BLaER1 treated with 17β-estradiol and CSF1 and Interleukin-3, amounts not matched to agents 10 nM and 100 nM (cell line): ENCODE results near the gene VEZF1.

Experiments used
- H3K27ac ChIP-seq, 11 experiments: shearing (Covaris generic); formaldehyde crosslinking; 2 replicates each; pipeline ENCODE4 v1.8.1; 2022
- H3K27me3 ChIP-seq, 11 experiments: shearing (Covaris generic); formaldehyde crosslinking; 2 replicates each; pipeline ENCODE4 v1.8.1; 2022
- H3K36me3 ChIP-seq, 11 experiments: shearing (Covaris generic); formaldehyde crosslinking; 2 replicates each; pipeline ENCODE4 v1.8.1; 2022
- H3K4me1 ChIP-seq, 10 experiments: shearing (Covaris generic); formaldehyde crosslinking; 2 replicates each; pipeline ENCODE4 v1.8.1; 2022
- H3K4me2 ChIP-seq, 11 experiments: shearing (Covaris generic); formaldehyde crosslinking; 2 replicates each; pipeline ENCODE4 v1.8.1; 2022
- H3K4me3 ChIP-seq, 10 experiments: shearing (Covaris generic); formaldehyde crosslinking; 2 replicates each; pipeline ENCODE4 v1.8.1; 2022
- H3K9ac ChIP-seq, 11 experiments: shearing (Covaris generic); formaldehyde crosslinking; 2 replicates each; pipeline ENCODE4 v1.8.1; 2022
- H3K9me3 ChIP-seq, 11 experiments: shearing (Covaris generic); formaldehyde crosslinking; replicated peaks in 1 of 11; 2 replicates each; pipeline ENCODE4 v1.8.1; 2022
- H4K20me1 ChIP-seq, 11 experiments: shearing (Covaris generic); formaldehyde crosslinking; 2 replicates each; pipeline ENCODE4 v1.8.1; 2022
- Cebpa-rat ChIP-seq, 11 experiments: shearing (Covaris generic); IDR thresholded peaks; 2 replicates each; pipeline ENCODE4 v1.8.1; 2022

The VEZF1 gene

DNA sequence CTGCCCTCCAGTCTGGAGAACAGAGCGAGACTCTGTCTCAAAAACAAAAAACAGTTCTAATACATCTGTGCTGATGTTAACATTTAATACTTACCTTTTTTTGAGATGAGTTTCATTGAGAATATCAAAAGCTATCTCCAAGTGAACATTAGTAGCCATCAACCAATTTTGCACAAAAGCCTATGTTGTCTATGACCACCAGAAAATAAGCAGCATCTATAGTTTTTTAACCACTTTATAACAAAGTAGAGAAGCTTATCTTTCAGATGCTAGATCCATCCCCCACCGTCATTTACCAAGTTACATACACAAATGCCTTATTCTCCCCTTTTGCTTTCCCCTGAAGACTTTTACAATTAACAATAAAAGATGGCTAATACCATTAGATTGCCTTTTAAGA is 14.9 kb upstream of the VEZF1 start:
- peaks cover 75 to 90% (median 86%) of the 10 kb centered on the region in 11 experiments for H4K20me1 ChIP-seq
- H3K4me2 ChIP-seq, result peak overlapping the region; percentile 4 to 93 (median 85); a peak in 20 of 22 replicates
- peaks cover 53 to 83% (median 77%) of the 10 kb centered on the region in 11 experiments for H3K36me3 ChIP-seq
- H3K9ac ChIP-seq, result peak overlapping the region; percentile 4 to 98 (median 42); a peak in 14 of 22 replicates
- H3K4me1 ChIP-seq, result peaks cover 39 to 62% (median 47%) of the 10 kb centered on the region in 10 experiments
- H3K4me3 ChIP-seq, result peak overlapping the region in 6 of 10 experiments; percentile 3 to 95 (median 88); a peak in 7 of 20 replicates
- H3K27ac ChIP-seq, result no peak overlapping the region
- no peak for TF ChIP-seq Cebpa-rat (IDR thresholded peaks at IDR 0.05)
- peaks cover 0 to 2% (median 0%) of the 10 kb centered on the region in 11 experiments; a peak in 2 of 22 replicates for H3K9me3 ChIP-seq
- H3K27me3 ChIP-seq, result no peaks in the 10 kb centered on the region

DNA sequence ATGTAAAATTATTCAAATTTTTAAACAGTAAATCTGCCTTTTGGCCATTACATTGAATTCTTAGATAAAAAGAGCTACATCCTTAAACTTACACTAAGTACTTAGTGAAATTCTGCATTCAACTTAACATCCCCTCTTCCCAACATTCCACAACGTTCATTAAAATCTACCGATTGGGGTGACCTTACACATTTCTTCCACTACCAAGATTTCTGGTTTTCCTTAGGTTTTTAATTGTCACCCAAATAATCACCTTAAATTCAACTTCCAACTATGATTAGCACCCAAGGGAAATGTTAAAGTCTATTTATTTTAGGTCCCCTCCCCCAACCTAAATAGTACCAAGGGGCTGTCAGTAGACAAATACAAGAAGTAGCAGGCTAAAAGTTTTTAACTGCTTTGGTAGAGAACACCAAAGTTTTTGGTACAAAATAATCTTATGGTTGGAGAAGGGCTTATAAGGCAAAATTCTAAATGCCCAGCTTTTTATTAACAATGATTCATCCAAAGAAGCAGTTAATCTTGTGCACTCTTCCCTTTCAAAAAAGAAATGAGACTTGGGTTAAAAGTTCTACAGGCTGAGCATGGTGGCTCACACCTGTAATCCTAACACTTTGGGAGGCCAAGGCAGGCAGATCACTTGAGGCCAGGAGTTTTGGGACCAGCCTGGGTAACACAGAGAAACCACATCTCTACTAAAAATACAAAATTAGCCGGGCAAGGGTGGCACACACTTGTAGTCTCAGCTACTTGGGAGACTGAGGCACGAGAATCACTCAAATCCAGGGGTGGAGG is 14.3 kb upstream of the VEZF1 start:
- Histone ChIP-seq H3K27me3 (no peaks in the 10 kb centered on the region), H3K9me3 (no peaks in the 10 kb centered on the region), H3K4me3 (peak overlapping the region in 5 of 10 experiments; percentile 3 to 95 (median 90); a peak in 5 of 20 replicates), H3K9ac (peak overlapping the region in 9 of 11 experiments; percentile 4 to 98 (median 42); a peak in 16 of 22 replicates), H3K4me1 (peaks cover 38 to 65% (median 44%) of the 10 kb centered on the region in 10 experiments), H4K20me1 (peaks cover 78 to 94% (median 89%) of the 10 kb centered on the region in 11 experiments), H3K36me3 (peaks cover 59 to 89% (median 83%) of the 10 kb centered on the region in 11 experiments), H3K27ac (no peak overlapping the region), H3K4me2 (peak overlapping the region; percentile 4 to 93 (median 85); a peak in 20 of 22 replicates)
- no peak for TF ChIP-seq Cebpa-rat (IDR thresholded peaks at IDR 0.05)

DNA sequence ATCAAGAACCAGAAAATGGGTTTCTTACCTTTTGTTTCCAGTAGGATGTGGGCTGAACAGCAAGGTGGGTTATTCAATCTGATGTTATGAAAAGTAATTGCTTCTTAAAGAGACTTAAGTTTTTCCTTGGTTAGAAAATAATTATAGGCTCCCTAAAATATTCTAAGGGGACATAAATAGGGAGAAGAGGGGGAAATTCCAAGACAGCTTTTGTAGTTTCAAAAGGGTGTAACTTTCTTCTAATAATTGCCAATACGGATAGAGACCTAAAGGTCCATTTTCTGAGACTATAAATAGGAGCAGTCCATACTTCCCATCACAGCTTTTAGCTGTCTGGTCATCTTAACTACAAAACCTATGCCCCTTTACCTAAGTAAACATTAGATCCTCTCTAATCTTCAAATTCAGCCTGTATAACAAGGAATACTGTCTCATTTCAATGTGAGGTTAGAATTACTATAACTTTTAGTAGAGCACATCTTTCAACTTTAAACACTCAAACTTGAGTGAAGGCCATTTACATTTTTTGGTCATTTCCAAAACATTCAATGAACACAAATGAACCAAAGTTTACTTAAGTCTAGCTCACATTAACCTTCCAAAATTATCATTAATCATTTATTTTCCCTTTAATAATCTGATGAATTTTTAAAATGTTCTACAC is 13.5 kb upstream of the VEZF1 start:
- Histone ChIP-seq H3K4me3 (no peak overlapping the region), H3K27ac (no peak overlapping the region), H3K27me3 (no peaks in the 10 kb centered on the region), H3K9ac (peak overlapping the region in 4 of 11 experiments; percentile 0 to 97 (median 18); a peak in 6 of 22 replicates), H4K20me1 (peaks cover 82 to 100% (median 96%) of the 10 kb centered on the region in 11 experiments), H3K9me3 (no peaks in the 10 kb centered on the region), H3K4me2 (peak overlapping the region in 6 of 11 experiments; percentile 1 to 90 (median 84); a peak in 5 of 22 replicates), H3K36me3 (peaks cover 65 to 97% (median 88%) of the 10 kb centered on the region in 11 experiments), H3K4me1 (peaks cover 38 to 67% (median 44%) of the 10 kb centered on the region in 10 experiments)
- no peak for TF ChIP-seq Cebpa-rat (IDR thresholded peaks at IDR 0.05)

DNA sequence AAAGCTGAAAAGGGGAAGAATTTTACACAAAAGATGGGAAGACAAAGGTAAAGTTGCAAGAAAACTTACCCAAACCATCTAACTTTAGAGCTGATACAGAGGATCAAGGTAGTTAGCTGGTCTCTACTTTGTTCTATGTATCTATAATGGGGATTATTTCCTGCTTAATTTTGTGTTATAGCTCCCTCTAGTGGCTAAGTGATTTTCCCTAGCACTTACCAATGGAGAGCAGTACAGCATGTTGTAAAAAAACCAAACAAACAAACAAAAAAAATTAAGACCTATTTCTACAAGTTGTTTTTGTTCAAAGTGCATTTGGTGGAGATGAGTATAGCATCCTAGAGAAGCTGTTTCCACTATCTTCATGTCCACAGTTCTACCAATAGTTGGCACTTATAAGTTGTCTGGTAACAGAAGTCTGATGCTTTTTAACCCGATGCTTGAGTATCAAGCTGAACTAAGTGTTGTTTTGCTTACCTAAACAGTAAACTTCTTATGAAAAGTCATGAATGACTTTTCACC is 11.5 kb upstream of the VEZF1 start:
- Histone ChIP-seq H3K4me3 (no peak overlapping the region), H3K36me3 (peaks cover 53 to 83% (median 74%) of the 10 kb centered on the region in 11 experiments), H3K27ac (no peak overlapping the region; a peak in 1 of 22 replicates), H3K4me1 (peaks cover 38 to 77% (median 55%) of the 10 kb centered on the region in 10 experiments), H3K9me3 (no peaks in the 10 kb centered on the region), H4K20me1 (peaks cover 64 to 96% (median 86%) of the 10 kb centered on the region in 11 experiments), H3K27me3 (no peaks in the 10 kb centered on the region), H3K9ac (no peak overlapping the region), H3K4me2 (no peak overlapping the region)
- no peak for TF ChIP-seq Cebpa-rat (IDR thresholded peaks at IDR 0.05)

DNA sequence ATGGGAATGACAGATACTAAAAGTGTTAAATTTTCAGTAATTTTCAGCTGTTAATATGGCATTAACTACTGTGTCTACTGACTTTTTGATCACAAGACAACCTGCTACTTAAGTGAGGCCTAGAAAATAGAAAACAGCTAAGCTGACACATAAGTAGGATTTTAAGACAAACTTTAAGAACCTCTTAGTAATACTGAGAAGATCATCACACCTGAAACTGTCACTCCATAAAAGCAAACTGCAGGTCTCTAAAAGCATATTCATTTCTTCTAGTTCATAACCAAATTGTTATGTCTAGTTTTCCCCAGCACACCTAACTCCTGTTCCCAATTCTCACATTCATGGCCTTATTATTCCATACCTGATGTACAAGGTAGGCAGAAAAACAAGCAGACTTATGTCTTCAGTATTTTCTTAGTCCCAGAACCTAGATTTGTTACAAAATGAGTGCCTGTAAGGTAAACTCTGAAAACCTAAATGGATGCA is 11.0 kb upstream of the VEZF1 start:
- peaks cover 48 to 78% (median 69%) of the 10 kb centered on the region in 11 experiments for H3K36me3 ChIP-seq
- no peak overlapping the region for H3K4me3 ChIP-seq
- H3K4me1 ChIP-seq, result peaks cover 38 to 77% (median 55%) of the 10 kb centered on the region in 10 experiments
- H3K27ac ChIP-seq, result no peak overlapping the region; a peak in 1 of 22 replicates
- no peak overlapping the region for H3K4me2 ChIP-seq
- no peak for TF ChIP-seq Cebpa-rat (IDR thresholded peaks at IDR 0.05)
- H4K20me1 ChIP-seq, result peaks cover 59 to 96% (median 81%) of the 10 kb centered on the region in 11 experiments
- no peaks in the 10 kb centered on the region for H3K9me3 ChIP-seq
- H3K27me3 ChIP-seq, result no peaks in the 10 kb centered on the region
- no peak overlapping the region for H3K9ac ChIP-seq

DNA sequence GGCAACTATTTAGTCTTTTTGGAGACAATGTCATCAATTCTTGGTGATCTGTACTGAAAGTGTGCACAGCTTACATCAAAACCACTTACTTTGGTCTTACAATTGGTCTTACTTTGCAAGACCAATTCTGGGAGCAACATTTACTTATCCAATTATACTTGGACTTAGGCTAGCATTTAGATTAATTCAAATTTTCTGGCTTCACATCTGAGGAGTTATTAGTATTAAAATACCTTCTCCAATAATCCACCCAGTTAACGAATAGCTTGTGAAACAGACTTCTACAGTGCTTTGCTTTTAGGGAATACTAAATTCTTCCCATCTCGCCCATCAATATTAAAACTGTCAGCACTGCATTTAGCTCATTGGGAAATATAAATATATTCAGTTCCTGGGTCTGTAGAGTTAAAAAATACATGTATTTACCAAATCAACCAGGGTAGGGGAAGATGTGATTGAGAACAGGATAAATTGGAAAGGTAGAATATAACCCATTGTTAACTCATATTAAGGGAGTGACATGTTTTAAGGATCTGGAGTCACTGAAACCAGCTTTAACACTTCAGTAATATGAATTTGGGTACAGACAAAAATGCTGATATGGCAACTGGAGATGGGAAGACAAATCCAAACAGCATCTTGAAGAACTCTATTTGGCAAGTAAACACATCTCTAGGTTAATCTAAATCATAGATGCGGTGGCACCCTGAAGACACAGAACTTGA is 9.2 kb upstream of the VEZF1 start:
- H3K9ac ChIP-seq, result no peak overlapping the region
- no peaks in the 10 kb centered on the region for H3K9me3 ChIP-seq
- H4K20me1 ChIP-seq, result peaks cover 41 to 85% (median 72%) of the 10 kb centered on the region in 11 experiments; a peak in 21 of 22 replicates
- no peak for TF ChIP-seq Cebpa-rat (IDR thresholded peaks at IDR 0.05)
- no peaks in the 10 kb centered on the region for H3K27me3 ChIP-seq
- peaks cover 32 to 73% (median 52%) of the 10 kb centered on the region in 10 experiments for H3K4me1 ChIP-seq
- no peak overlapping the region for H3K4me3 ChIP-seq
- peaks cover 29 to 60% (median 51%) of the 10 kb centered on the region in 11 experiments for H3K36me3 ChIP-seq
- H3K4me2 ChIP-seq, result no peak overlapping the region
- H3K27ac ChIP-seq, result no peak overlapping the region

DNA sequence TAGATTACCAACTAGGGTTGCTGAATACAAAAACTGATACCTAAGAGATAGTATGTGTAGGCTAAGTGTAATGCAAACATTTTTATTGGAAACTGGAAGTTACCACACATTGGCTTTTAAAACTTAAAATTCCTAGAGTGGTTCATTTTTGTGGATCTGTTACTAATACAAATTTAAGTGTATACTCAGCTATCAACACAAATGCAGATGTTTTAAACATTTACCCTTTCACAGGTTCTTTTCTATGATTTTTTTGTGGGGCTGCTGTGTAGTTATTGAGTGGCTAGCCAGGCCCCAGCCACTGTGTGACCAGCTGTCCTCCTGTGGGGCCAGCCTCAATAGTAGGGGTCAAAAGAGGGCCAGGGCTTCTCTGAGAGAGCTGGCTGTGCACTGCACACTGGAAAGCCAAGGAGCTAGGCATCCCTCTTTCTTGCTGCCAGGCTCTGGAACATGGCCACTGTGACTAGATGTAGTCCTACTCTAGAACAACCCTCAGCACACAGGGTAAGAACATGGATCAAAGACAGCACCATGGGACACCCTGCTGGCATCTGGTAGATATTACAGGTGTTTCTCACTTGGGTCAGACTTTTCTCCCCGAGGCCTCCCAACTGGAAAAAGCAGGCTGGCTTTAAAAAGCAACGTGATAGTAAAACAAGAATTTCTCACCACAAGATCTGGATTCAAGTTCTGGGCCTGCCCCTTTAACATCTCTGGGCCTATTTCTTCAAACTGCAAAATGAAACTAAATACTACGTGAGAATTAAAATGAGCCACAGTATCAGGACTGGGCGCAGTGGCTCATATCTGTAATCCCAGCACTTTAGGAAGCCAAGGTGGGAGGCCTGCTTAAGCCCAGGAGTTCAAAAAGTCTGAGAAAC is 7.3 kb upstream of the VEZF1 start:
- H3K27me3 ChIP-seq, result no peaks in the 10 kb centered on the region
- H3K36me3 ChIP-seq, result peaks cover 18 to 41% (median 32%) of the 10 kb centered on the region in 11 experiments
- peak overlapping the region; percentile 48 to 81 (median 71); a peak in 20 of 22 replicates for H3K4me2 ChIP-seq
- no peaks in the 10 kb centered on the region for H3K9me3 ChIP-seq
- H3K27ac ChIP-seq, result peak overlapping the region in 7 of 11 experiments; percentile 58 to 80 (median 67); a peak in 12 of 22 replicates
- no peak for TF ChIP-seq Cebpa-rat (IDR thresholded peaks at IDR 0.05)
- no peak overlapping the region for H3K4me3 ChIP-seq
- H3K4me1 ChIP-seq, result peaks cover 41 to 78% (median 60%) of the 10 kb centered on the region in 10 experiments
- H3K9ac ChIP-seq, result peak overlapping the region in 8 of 11 experiments; percentile 7 to 66 (median 26); a peak in 8 of 22 replicates
- H4K20me1 ChIP-seq, result peaks cover 22 to 70% (median 53%) of the 10 kb centered on the region in 11 experiments; a peak in 21 of 22 replicates
